Colonic mucosa (tissue), 4 donors: ENCODE results near the gene WDR31. TPM values are rescaled to one million over a fixed set of nuclear protein-coding genes. Genes with fewer than 3 reads are reported as not detected.
A peak's percentile ranks its signal among the peaks of the same experiment; 100 is the strongest.
"Not testable (repeated sequence)": the region's sequence is repeated elsewhere in the genome, so short reads cannot be mapped to it uniquely, and the experiment has no call there.

Source experiments
- DNase-seq: peaks from one replicate; pipeline ENCODE4 v3.0.0-alpha.2; 2020
- H3K27ac ChIP-seq: fragments of 200-600 bp; one replicate; pipeline ENCODE4 v1.8.0; 2021
- H3K27me3 ChIP-seq: fragments of 200-600 bp; one replicate; pipeline ENCODE4 v1.8.0; 2021
- H3K36me3 ChIP-seq: fragments of 200-600 bp; one replicate; pipeline ENCODE4 v1.8.0; 2021
- H3K4me1 ChIP-seq: fragments of 200-600 bp; one replicate; pipeline ENCODE4 v1.8.0; 2021; ENCODE audit warnings: mild to moderate bottlenecking
- H3K4me3 ChIP-seq: fragments of 200-600 bp; one replicate; pipeline ENCODE4 v1.8.0; 2021
- H3K9ac ChIP-seq, 2 donors: one replicate each; pipeline ENCODE4 v1.7.0; 2013; ENCODE audit warnings: control low read depth in 2 of 2, low read depth in 2 of 2, low read length in 2 of 2
- H3K9me3 ChIP-seq: fragments of 200-600 bp; one replicate; pipeline ENCODE4 v1.8.0; 2021
- CTCF ChIP-seq: fragments of 200-600 bp; IDR thresholded peaks from one replicate; pipeline ENCODE4 v1.8.0; 2022; ENCODE audit warnings: antibody characterized with exemption, mild to moderate bottlenecking
- intact Hi-C: fragments of 100-400 bp; cut with DNase I; formaldehyde crosslinking; loops from one replicate; pipeline ENCODE4 v1.14.1; 2022
- total RNA-seq, 2 donors: library from RNA; stranded (reverse); fragmentation: NEBNext Ultra II Directional in 1 of 2; extraction: Animal tissue kit (Norgen Biotek cat#: 25700) in 1 of 2; gene quantifications; one replicate each; pipeline ENCODE4 v1.2.1, GENCODE V29; 2021
- donor health status: healthy.
- donor health status: DM: no; HTN: no; CAD: no.
- donor health status: DM: no; HTN: no; CAD: no.

WDR31 gene
- total RNA-seq, 2 donors from 2014 or later, result 3.0 to 3.5 TPM

GRCh38 chr9:113298311-113298710 is 41.8 kb downstream of the WDR31 start:
- Histone ChIP-seq H3K9ac (no peak overlapping the region), H3K27me3 (no peaks in the 10 kb centered on the region), H3K4me1 (peaks cover 7% of the 10 kb centered on the region), H3K27ac (no peak overlapping the region), H3K9me3 (no peaks in the 10 kb centered on the region), H3K36me3 (no peaks in the 10 kb centered on the region), H3K4me3 (no peak overlapping the region)
- intact Hi-C loops, result no loop called here
- TF ChIP-seq CTCF, result no peak
- DNase-seq, result no peak

- intact Hi-C loops, result no loop called here
- Histone ChIP-seq H3K27ac (no peak overlapping the region), H3K27me3 (no peaks in the 10 kb centered on the region), H3K9ac (no peak overlapping the region), H3K4me1 (peaks cover 7% of the 10 kb centered on the region), H3K4me3 (no peak overlapping the region), H3K36me3 (no peaks in the 10 kb centered on the region), H3K9me3 (no peaks in the 10 kb centered on the region)
- TF ChIP-seq CTCF, result no peak
- no peak for DNase-seq
Observed at GRCh38 chr9:113296796-113297558, 43.1 kb downstream of the WDR31 start.

- H3K4me1 ChIP-seq, H3K9ac ChIP-seq, H3K9me3 ChIP-seq, intact Hi-C loops, H3K27me3 ChIP-seq, DNase-seq, H3K4me3 ChIP-seq, H3K27ac ChIP-seq, H3K36me3 ChIP-seq: not testable (repeated sequence)
Observed at GRCh38 chr9:113296247-113296646, 43.8 kb downstream of the WDR31 start.

GRCh38 chr9:113293285-113293878 is 46.7 kb downstream of the WDR31 start:
- Histone ChIP-seq H3K9me3 (no peaks in the 10 kb centered on the region), H3K4me3 (no peak overlapping the region), H3K27me3 (no peaks in the 10 kb centered on the region), H3K27ac (no peak overlapping the region), H3K4me1 (no peaks in the 10 kb centered on the region), H3K36me3 (peaks cover 3% of the 10 kb centered on the region), H3K9ac (no peak overlapping the region)
- no peak for TF ChIP-seq CTCF
- intact Hi-C loops, result no loop called here
- no peak for DNase-seq

GRCh38 chr9:113290052-113290607 is 49.9 kb downstream of the WDR31 start:
- Histone ChIP-seq H3K27me3 (no peaks in the 10 kb centered on the region), H3K4me1 (no peaks in the 10 kb centered on the region), H3K27ac (no peak overlapping the region), H3K9me3 (no peaks in the 10 kb centered on the region), H3K36me3 (peaks cover 18% of the 10 kb centered on the region), H3K4me3 (no peak overlapping the region), H3K9ac (no peak overlapping the region)
- no peak for TF ChIP-seq CTCF
- intact Hi-C loops, result no loop called here
- no peak for DNase-seq

- intact Hi-C loops, result no loop called here
- Histone ChIP-seq H3K27ac (peak overlapping the region; percentile 5), H3K9me3 (no peaks in the 10 kb centered on the region), H3K9ac (no peak overlapping the region), H3K36me3 (peaks cover 24% of the 10 kb centered on the region), H3K4me3 (no peak overlapping the region), H3K4me1 (no peaks in the 10 kb centered on the region), H3K27me3 (no peaks in the 10 kb centered on the region)
- no peak for TF ChIP-seq CTCF
- peak; percentile 46 for DNase-seq
Observed at GRCh38 chr9:113289091-113289490, 51.0 kb downstream of the WDR31 start.
